ENCODE data around the gene GRK7. TPM values are rescaled to one million over a fixed set of nuclear protein-coding genes. Genes with fewer than 3 reads are reported as not detected.

Gene GRK7
- total and polyA plus RNA-seq, 7 donors: under 0.01 to 0.06 TPM; not detected in 5

DNA sequence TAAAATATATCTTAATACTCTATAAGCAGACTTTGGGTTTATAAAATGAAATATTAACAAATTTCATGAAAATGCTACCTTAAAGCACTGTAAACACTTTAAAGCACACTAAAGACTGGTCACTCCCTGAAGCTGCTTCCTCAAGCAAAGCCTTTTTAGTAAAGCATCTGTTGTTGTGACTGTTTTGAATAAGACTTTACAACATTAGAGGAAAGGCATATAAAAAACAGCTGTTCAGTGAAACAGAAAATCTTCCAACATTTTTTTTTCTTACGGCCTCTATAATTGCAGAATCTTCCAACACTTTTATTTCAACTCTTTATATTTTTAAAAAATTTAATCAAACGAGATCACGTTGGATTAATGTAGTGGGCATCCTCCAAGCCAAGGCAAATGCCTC lies 48.1 kb downstream of the GRK7 start:
- TF ChIP-seq POLR2AphosphoS5 (IDR thresholded peaks at IDR 0.05): no peak
- TF ChIP-seq POLR2A (IDR thresholded peaks at IDR 0.05): no peak
- TF ChIP-seq, protein P1, sequence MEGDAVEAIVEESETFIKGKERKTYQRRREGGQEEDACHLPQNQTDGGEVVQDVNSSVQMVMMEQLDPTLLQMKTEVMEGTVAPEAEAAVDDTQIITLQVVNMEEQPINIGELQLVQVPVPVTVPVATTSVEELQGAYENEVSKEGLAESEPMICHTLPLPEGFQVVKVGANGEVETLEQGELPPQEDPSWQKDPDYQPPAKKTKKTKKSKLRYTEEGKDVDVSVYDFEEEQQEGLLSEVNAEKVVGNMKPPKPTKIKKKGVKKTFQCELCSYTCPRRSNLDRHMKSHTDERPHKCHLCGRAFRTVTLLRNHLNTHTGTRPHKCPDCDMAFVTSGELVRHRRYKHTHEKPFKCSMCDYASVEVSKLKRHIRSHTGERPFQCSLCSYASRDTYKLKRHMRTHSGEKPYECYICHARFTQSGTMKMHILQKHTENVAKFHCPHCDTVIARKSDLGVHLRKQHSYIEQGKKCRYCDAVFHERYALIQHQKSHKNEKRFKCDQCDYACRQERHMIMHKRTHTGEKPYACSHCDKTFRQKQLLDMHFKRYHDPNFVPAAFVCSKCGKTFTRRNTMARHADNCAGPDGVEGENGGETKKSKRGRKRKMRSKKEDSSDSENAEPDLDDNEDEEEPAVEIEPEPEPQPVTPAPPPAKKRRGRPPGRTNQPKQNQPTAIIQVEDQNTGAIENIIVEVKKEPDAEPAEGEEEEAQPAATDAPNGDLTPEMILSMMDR (IDR thresholded peaks at IDR 0.05): no peak
- TF ChIP-seq EP300 (IDR thresholded peaks at IDR 0.05): no peak
- Histone ChIP-seq H3K27ac (no peak overlapping the region), H3K36me3 (no peaks in the 10 kb centered on the region), H3K4me1 (no peaks in the 10 kb centered on the region), H3K4me3 (no peak overlapping the region), H3K9me3 (peaks cover 0 to 3% (median under 1%) of the 10 kb centered on the region in 4 donors), H3K27me3 (no peaks in the 10 kb centered on the region)
- 77 to 87% methylated on average over 3 of the region's 3 CpGs for WGBS, 2 donors
- intact Hi-C loops (cut with DNase I): no loop called here
- DNase-seq: no peak

DNA sequence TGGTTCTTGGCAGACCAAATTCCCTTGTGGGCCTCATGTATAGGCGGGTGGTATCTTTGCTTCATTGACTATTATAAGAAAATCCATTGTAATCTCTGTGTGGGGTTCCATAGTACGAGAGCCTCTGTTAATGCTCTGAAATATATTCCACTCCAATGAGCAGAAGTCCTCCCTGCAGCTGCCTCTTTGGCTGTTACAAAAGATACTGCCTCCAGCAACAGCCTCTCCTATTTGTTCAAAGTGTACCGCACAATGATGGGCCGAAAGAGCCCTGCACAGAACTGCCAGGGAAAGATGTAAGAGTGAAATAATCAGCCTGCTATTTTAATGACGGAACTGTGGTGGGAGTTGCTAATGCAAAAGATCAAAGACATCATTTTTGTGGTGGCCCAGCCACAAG lies 48.9 kb downstream of the GRK7 start:
- H3K27me3 ChIP-seq: no peaks in the 10 kb centered on the region
- no peak for DNase-seq
- TF ChIP-seq POLR2A (IDR thresholded peaks at IDR 0.05) (no peak), EP300 (IDR thresholded peaks at IDR 0.05) (no peak), POLR2AphosphoS5 (IDR thresholded peaks at IDR 0.05) (no peak)
- TF ChIP-seq, protein P1 (IDR thresholded peaks at IDR 0.05): no peak
- no peak overlapping the region for H3K4me3 ChIP-seq
- peaks cover 0 to 3% (median under 1%) of the 10 kb centered on the region in 4 donors for H3K9me3 ChIP-seq
- peaks cover 0 to 3% (median 0%) of the 10 kb centered on the region in 4 donors for H3K4me1 ChIP-seq
- no peaks in the 10 kb centered on the region for H3K36me3 ChIP-seq
- intact Hi-C loops (cut with DNase I): no loop called here
- H3K27ac ChIP-seq: no peak overlapping the region
- WGBS, 2 donors: 82 to 93% methylated on average over 5 of the region's 5 CpGs

DNA sequence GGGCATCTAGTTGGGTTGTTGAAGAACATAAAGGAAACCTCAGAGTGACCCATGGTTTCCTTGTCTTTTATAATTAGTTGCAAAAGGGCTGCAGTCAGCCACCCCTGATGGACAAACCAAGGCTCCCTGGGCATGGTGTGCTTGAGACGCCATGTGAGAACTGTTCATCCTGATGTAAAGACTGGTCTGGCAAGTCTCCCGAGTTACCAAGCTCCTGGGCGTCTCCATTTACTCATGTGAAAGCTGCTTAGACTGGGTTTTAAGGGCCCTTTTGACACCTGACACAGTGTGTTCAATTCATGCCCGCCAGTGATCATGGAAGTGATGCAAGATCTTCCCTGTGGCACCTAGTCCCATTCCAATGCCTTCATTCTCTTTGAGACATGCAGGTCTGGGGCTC lies 49.4 kb downstream of the GRK7 start:
- intact Hi-C loops (cut with DNase I): no loop called here
- no peaks in the 10 kb centered on the region for H3K27me3 ChIP-seq
- H3K27ac ChIP-seq: no peak overlapping the region
- no peak for TF ChIP-seq EP300 (IDR thresholded peaks at IDR 0.05)
- H3K9me3 ChIP-seq: peaks cover 0 to 3% (median under 1%) of the 10 kb centered on the region in 4 donors
- WGBS, 2 donors: 60 to 64% methylated on average over 4 of the region's 4 CpGs
- DNase-seq: no peak
- no peaks in the 10 kb centered on the region for H3K36me3 ChIP-seq
- H3K4me1 ChIP-seq: peaks cover 0 to 4% (median 0%) of the 10 kb centered on the region in 4 donors
- no peak overlapping the region for H3K4me3 ChIP-seq

Small RNAs within 50 kb of the gene (small RNA-seq; reads per million reads assigned to genes)
- gene AC112771.1: 0 reads per million in 3 donors

Other genes starting within 250 kb of the GRK7 start
- gene RNF7, start 25.1 kb upstream of the GRK7 start, total RNA-seq: 100 to 1,000 TPM in 3 of 4 donors, 10 to 100 TPM in 1; 87.2 to 195 (median 132) TPM
- gene RNF7, start 25.1 kb upstream of the GRK7 start, polyA plus RNA-seq: 100 to 1,000 TPM; 111 to 292 (median 272) TPM
- gene ATP1B3, start 113.2 kb downstream of the GRK7 start, total RNA-seq: 10 to 100 TPM; 29.9 to 69.5 (median 42.5) TPM
- gene ATP1B3, start 113.2 kb downstream of the GRK7 start, polyA plus RNA-seq: 100 to 1,000 TPM; 105 to 235 (median 117) TPM